ENCODE results near the gene CDK3. TPM values are rescaled to one million over a fixed set of nuclear protein-coding genes. Genes with fewer than 3 reads are reported as not detected.

Gene CDK3
- total and polyA plus RNA-seq, 2 of the 4 experiments (the other 2 are of a cell fraction), result 0.72 to 8.8 TPM

DNA sequence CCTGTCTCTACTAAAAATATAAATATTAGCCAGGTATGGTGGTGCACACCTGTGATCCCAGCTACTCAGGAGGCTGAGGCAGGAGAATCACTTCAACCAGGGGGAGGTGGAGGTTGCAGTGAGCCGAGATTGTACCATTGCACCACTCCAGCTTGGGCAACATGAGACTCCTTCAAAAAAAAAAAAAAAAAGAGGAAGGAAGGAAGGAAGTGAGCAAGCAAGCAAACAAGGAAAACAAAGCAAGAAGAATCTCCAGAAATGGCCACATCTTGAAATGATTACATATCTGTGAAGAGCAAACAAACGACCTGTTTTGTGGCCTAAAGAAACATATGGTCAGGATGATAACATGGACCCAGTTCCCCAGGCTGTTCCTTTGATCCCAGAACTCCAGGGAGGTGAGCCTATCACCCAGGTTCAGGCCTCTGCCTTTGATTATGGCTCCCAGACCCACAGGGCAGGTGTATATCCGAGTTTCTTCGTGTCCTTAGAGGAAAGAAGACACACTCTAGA, 30.6 kb upstream of the CDK3 start:
- DNase-seq (peak; percentile 15), ATAC-seq (ENCODE audit: low read depth) (no peak)
- no peak overlapping the region for H2AK9ac ChIP-seq (replicated peaks; ENCODE audit: low read depth, low read length, poor library complexity)
- H4K20me1 ChIP-seq (ENCODE audit: insufficient read depth, low read length), result peaks cover 13% of the 10 kb centered on the region; the same call in 1 of the 2 replicates
- peaks cover 12 to 43% of the 10 kb centered on the region in 2 experiments for H3K79me1 ChIP-seq (ENCODE audit: low read depth in 1 of 2, low read length in 2 of 2)
- H2AFZ ChIP-seq (replicated peaks; ENCODE audit: low read length, poor library complexity), result no peak overlapping the region
- no peak overlapping the region for H2BK20ac ChIP-seq (ENCODE audit: low read depth, low read length)
- H3K23ac ChIP-seq (ENCODE audit: low read depth, low read length), result no peak overlapping the region
- H3K18ac ChIP-seq (ENCODE audit: low read depth, low read length), result no peak overlapping the region
- ChIA-PET CTCF (interaction anchor here (0.6 kb wide), 1 partner anchor 61 kb away, joined by 3 read pairs; no protein-coding TSS in a partner anchor), POLR2A (ENCODE audit: unreplicated experiment) (interaction anchor here (0.6 kb wide), 1 partner anchor 10 kb away, joined by 4 read pairs; no protein-coding TSS in a partner anchor)
- H3K4ac ChIP-seq (ENCODE audit: low read depth, low read length), result no peak overlapping the region
- in situ Hi-C loops (cut with MboI; ENCODE audit: low sequenced_read_pairs) (no loop called here), dilution Hi-C loops (cut with HindIII; ENCODE audit: low sequenced_read_pairs, unreplicated experiment) (no loop called here), intact Hi-C loops (cut with micrococcal nuclease) (no loop called here)
- peaks cover 13% of the 10 kb centered on the region for H3K36me3 ChIP-seq (ENCODE audit: control insufficient read depth, insufficient read depth, low read length)
- no peak overlapping the region for H3K4me3 ChIP-seq (ENCODE audit: insufficient read depth, low read depth, low read length)
- H3K14ac ChIP-seq (replicated peaks; ENCODE audit: low read depth, low read length), result no peak overlapping the region
- H3K9me3 ChIP-seq (ENCODE audit: control insufficient read depth, insufficient read depth, low read length), result no peaks in the 10 kb centered on the region
- no peaks in the 10 kb centered on the region for H3K27me3 ChIP-seq (ENCODE audit: control insufficient read depth, insufficient read depth, low read length)
- no peak for TF ChIP-seq CEBPB (IDR thresholded peaks at IDR 0.05; ENCODE audit: low read depth, low read length)
- no peak for TF ChIP-seq MAZ (IDR thresholded peaks at IDR 0.05; ENCODE audit: borderline replicate concordance, low read depth, low read length)
- TF ChIP-seq CHD1 (IDR thresholded peaks at IDR 0.05; ENCODE audit: low read depth, low read length), result no peak
- H2BK5ac ChIP-seq (ENCODE audit: low read depth, low read length, poor library complexity, severe bottlenecking), result no peak overlapping the region
- BruUV-seq (replicated peaks), result no TSS peak
- H3K56ac ChIP-seq (ENCODE audit: extremely low read depth, insufficient read depth, low read length), result no peak overlapping the region
- H2BK15ac ChIP-seq (ENCODE audit: low read depth, low read length), result no peak overlapping the region
- no peak overlapping the region for H4K8ac ChIP-seq (ENCODE audit: low read depth in 2 of 2, low read length in 2 of 2)
- no peak overlapping the region for H4K5ac ChIP-seq (ENCODE audit: low read depth, low read length)
- no peak overlapping the region for H3K9ac ChIP-seq (ENCODE audit: low read depth, low read length)
- no peak overlapping the region for H4K91ac ChIP-seq (ENCODE audit: insufficient read depth, low read depth, low read length)
- H3K4me2 ChIP-seq (ENCODE audit: low read depth, low read length), result no peak overlapping the region
- no peak overlapping the region for H3K27ac ChIP-seq (ENCODE audit: insufficient read depth, low read length)
- WGBS, 2 experiments (ENCODE audit: extremely low coverage in 2 of 2, insufficient read length in 1 of 2), result 75% methylated on average over 1 of the region's 4 CpGs; no CpG with 5 or more reads in 1 of the 2 experiments
- no peaks in the 10 kb centered on the region for H3K9me1 ChIP-seq (ENCODE audit: insufficient read depth, low read length)
- no peak overlapping the region for H2AK5ac ChIP-seq (ENCODE audit: low read depth, low read length)
- H2BK120ac ChIP-seq (ENCODE audit: low read depth, low read length), result no peak overlapping the region
- 0 out of 2 replicates have a peak, but pooled peaks cover 1% of the 10 kb centered on the region for H3K4me1 ChIP-seq (ENCODE audit: control insufficient read depth, insufficient read depth, low read length)

Data from IMR-90 (cell line).